Left colon (tissue), 2 donors: ENCODE results near the gene MRE11. TPM values are rescaled to one million over a fixed set of nuclear protein-coding genes. Genes with fewer than 3 reads are reported as not detected.
A peak's percentile ranks its signal among the peaks of the same experiment; 100 is the strongest.
"Not testable (repeated sequence)": the region's sequence is repeated elsewhere in the genome, so short reads cannot be mapped to it uniquely, and the experiment has no call there.

ENCODE experiments used
- ATAC-seq: fragments of 200-7000 bp; cut with Tn5 transposase; one replicate; pipeline ENCODE4 v1.9.1; 2020; ENCODE audit warnings: mild to moderate bottlenecking, moderate library complexity
- DNase-seq, 2 donors: peaks; one replicate each; pipeline ENCODE4 v3.0.0-alpha.2; 2020
- intact Hi-C, 2 donors: fragments of 100-400 bp; cut with DNase I in 1 of 2; cut with micrococcal nuclease in 1 of 2; formaldehyde crosslinking; loops; one replicate each; pipeline versions ENCODE4 v1.11.2 to v1.14.0; 2022; cut with DNase I, micrococcal nuclease
- total RNA-seq, 2 donors: library from RNA; stranded (reverse); fragmentation: NEBNext Ultra II Directional; extraction: Animal tissue kit (Norgen Biotek cat#: 25700); gene quantifications; one replicate each; pipeline ENCODE4 v1.2.1, GENCODE V29; 2021
- donor health status: DM: no; HTN: no; CAD: no.
- donor health status: DM: yes; HTN: yes; CAD: no.

Gene MRE11
- total RNA-seq, 2 donors from 2014 or later = 10.5 to 11.4 TPM

DNA sequence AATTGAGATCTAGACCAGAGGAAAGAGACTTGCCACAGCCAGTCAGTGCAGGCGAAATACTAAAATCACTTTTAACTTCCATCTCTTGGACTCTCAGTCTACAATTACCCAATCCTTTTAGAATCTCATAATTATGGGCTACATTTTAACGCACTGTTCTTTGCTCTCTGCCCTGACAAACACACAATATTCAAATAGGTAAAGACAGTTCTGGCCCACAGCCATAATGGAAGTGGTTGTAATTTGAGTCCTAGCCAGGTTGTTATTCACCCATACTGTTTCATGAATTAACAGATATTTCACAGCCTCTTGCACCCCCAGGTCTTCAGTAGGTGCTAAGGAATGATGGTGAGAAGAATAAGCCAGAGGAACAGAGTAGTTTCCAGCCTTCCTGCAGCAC, 19.4 kb upstream of the MRE11 start:
- intact Hi-C loops = no loop called here
- ATAC-seq (peak; percentile 94), DNase-seq (peak in 1 of 2 donors; percentile 51)

DNA sequence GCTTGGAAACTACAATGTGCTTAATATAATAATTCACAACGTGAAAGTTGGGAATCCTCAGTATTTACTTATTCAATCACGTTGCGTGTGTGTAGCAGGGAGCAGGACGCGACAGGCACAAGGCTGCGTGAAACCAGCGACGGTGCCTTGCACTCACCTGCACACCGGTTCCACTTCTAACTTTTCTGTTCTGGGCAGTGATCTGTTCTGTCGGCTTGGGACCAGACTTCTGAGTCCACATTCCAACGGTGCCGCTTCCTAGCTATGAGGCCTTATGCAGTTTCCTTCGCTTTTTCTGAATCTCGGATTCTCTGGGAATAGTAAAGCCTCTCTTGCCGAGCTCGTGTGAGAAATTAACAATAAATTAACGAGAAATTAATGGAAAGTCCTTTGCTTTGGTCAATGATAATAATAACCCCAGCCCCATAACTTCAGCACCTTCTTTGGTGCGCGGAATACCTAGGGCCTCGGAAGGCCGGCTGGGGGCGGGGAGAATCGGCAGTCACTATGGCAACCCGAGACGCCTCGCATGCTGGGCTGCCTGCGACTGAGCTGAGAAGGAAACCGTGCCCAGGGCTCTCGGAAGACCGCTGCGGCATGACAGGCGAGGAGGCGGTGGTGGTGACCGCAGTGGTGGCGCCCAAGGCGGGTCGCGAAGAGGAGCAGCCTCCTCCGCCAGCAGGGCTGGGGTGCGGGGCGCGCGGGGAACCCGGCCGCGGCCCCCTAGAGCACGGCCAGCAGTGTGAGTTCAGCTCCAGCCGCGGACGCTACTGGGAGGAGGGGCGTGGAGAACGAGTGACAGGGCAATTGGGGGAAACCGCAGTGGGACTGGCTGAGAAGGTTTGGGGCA, 18.5 kb upstream of the MRE11 start, which contains the start of gene C11orf97:
TSS of gene C11orf97 (plus strand) at position 530 of the 850 bp plus-strand sequence. CDS start at position 598, 68 bp downstream.
- peak; percentile 75 for ATAC-seq
- DNase-seq = peak; percentile 47 to 73
- intact Hi-C loops = no loop called here

- intact Hi-C loops = loop anchor here in 1 of 2 donors (5.0 kb wide), 1 partner anchor 610 kb away; no protein-coding TSS in a partner anchor
- DNase-seq = no peak
- ATAC-seq = no peak
Measured at GRCh38 chr11:94507485-94507884, 13.8 kb upstream of the MRE11 start.

GRCh38 chr11:94506513-94506912, 12.9 kb upstream of the MRE11 start:
- not testable (repeated sequence) for ATAC-seq, DNase-seq
- intact Hi-C loops = loop anchor here in 1 of 2 donors (5.0 kb wide), 1 partner anchor 609 kb away; no protein-coding TSS in a partner anchor

- intact Hi-C loops = loop anchor here in 1 of 2 donors (5.0 kb wide), 1 partner anchor 607 kb away; no protein-coding TSS in a partner anchor
- ATAC-seq = peak; percentile 66
- no peak for DNase-seq
Measured at GRCh38 chr11:94504689-94505293, 11.1 kb upstream of the MRE11 start.

- intact Hi-C loops = no loop called here
- DNase-seq (no peak), ATAC-seq (no peak)
Measured at GRCh38 chr11:94501522-94501921, 7.9 kb upstream of the MRE11 start.

- intact Hi-C loops = no loop called here
- DNase-seq (no peak), ATAC-seq (no peak)
Measured at GRCh38 chr11:94500181-94500580, 6.5 kb upstream of the MRE11 start.

DNA sequence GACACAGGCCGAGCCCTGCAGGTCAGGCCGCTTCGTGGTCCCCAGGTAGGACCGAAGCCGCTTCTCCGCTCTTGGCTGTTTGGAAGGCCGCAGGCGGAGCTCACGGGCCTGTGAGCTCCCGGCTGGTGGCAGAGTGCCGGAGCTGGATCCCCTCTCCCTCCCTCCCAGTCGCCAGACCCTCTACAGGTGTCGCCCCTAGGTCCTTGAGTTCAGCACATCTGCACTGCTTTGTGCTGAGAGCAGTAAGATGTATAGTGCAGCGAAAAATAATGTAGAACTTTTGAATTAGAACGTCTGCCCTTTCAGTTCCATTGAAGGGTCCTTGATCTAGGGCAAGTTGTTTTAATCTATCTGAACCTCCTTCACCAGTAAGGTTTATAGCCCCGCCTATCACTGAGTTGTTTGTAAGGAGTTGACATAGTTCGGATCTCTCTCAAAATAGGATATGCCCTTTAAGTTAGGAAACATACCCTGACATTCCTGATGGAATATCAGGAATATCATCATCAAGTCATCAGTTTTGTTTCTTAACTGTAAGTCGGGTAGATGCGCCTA, 559 bp upstream of the MRE11 start:
- DNase-seq (no peak), ATAC-seq (peak; percentile 60)
- intact Hi-C loops = no loop called here

DNA sequence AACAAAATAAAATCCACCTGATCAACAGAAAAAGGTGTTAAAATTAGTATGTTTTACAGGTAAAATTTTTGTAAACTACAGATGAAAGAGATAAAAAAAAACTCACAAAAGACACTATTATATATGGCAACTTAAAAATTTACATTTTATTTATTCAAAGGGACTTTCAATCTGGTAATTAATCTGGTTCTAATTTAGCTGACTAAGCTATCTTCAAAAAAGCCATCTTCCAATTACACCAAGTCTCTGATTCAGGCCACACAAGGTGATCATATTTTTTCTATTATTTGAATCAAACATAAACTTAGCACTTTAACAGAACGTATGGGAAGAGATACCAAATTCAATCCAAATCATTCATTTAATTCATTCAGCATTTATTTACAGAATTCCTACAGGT, 7.6 kb downstream of the MRE11 start:
- intact Hi-C loops = no loop called here
- no peak for ATAC-seq

DNA sequence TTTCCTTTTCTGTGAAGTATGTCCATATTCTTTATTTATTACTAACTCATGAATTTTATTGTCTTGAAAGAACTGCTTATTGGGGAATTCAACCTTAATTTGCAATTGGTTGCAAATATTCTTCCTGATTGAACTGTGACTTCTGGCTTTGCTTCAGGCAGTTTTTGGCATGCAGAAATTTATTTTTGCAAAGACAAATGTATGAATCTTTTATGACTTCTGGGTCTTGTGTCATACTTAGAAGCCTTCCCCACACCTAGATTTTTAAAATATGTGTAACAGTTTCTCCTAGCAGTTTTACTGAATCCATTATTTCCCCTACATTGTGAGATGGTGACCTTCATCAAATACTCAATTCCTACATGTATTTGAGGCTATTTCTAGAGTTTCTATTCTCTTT, 12.3 kb downstream of the MRE11 start:
- intact Hi-C loops = no loop called here
- DNase-seq (no peak), ATAC-seq (no peak)

More for the DNA sequence above, 7.6 kb downstream of the MRE11 start:
- DNase-seq = no peak

DNA sequence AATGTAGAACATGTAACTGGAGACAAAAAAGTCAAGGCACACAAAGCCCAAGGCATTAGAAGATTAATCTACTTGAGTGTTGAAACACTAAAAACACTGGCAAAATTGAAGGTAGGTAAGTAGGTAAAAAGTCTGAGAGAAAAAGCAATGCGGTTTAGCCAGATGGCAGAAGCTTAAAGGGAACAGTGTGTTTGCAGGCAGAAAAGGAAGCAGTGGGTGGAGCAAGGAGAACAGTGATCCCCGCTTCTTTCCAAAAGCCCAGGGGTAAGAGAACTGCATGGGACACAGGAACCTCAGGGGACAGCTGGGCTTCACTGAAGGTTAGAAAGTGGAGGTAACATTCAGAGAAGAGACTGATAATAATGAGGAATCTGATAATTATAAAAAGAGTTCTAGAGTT, 16.0 kb downstream of the MRE11 start:
- DNase-seq (no peak), ATAC-seq (no peak)
- intact Hi-C loops = no loop called here

GRCh38 chr11:94472916-94473799, 20.5 kb downstream of the MRE11 start:
- ATAC-seq (no peak), DNase-seq (no peak)
- intact Hi-C loops = no loop called here

GRCh38 chr11:94469416-94469815, 24.2 kb downstream of the MRE11 start:
- ATAC-seq = no peak
- intact Hi-C loops = no loop called here

DNA sequence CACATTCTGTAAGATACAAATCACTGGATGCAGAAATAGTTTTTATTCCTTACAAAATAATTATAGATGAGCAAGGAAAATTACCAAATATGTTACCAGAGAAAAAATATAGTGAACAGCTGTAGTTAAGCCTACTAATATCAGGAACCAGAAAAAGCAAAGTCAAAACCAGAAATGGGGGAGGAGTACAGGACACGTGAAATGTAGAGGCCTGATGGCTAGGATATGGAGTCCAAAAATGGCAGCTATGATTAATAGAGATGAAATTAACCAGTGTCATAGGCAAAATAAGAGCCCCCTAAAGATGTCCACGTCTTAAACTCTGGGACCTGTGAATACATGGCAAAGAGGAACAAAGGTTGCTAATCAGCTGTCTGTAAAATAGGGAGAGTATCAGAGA, 34.1 kb downstream of the MRE11 start:
- DNase-seq (no peak), ATAC-seq (no peak)
- intact Hi-C loops = no loop called here

More at GRCh38 chr11:94469416-94469815, 24.2 kb downstream of the MRE11 start:
- DNase-seq = no peak

DNA sequence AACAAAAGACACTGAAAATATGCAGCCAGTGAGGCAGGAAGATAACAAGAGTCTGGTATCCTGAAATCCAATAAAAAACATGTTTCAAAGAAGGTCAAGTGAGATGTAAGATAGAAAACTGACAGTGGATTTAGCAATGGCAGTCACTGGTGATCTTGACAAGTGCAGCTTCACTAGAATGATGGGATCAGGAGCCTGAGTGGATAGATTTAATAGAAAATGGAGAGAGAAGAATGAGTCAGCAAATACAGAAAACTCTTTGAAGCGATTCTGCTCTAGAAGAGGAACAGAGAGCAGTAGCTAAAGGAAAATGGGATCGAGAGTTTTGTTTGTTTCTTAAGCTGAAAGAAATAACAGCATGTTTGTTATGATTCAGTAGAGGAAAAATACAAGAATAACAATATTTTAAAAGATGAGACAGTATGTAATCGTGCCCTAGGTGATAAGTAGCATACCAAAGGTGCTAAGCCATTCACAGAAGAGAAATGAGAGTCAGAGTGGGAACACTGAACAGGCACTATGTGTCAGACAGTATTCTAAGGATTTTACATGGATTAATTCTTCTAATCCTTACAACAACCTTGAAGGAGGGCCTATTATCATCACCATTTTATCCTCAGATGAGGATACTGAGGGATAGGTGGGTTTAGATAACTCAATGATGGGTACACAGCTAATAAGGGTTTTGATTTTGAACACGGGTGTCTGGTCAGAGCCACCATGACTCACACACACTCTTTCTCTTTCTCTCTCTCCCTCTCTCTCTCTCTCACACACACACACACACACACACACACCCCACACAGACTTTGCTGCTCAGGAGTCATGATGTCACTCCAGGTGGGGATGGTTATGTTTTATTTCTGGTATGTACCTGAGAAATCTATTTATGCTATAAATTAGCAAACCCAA, 36.3 kb downstream of the MRE11 start:
- DNase-seq (no peak), ATAC-seq (no peak)
- intact Hi-C loops = no loop called here

GRCh38 chr11:94455861-94456260, 37.8 kb downstream of the MRE11 start:
- intact Hi-C loops = no loop called here
- ATAC-seq (no peak), DNase-seq (no peak)

DNA sequence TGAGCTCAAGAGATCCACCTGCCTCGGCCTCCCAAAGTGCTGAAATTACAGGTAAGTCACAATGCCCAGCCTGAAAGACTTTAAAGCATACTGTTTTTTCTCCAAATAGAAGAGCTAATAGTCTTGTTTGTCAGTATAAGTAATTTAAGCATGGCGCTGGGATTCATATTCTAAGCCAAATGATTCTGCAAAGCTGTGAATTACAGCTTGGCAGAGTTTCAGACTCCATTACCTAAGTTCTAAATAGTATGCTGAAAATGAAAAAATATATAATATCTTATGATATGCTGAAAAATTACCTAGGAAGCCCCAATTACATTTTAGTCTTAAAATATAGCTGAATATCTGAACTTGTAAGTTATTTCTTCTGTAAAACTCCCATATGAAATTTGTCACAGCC, 39.3 kb downstream of the MRE11 start:
- intact Hi-C loops = no loop called here
- no peak for ATAC-seq
- DNase-seq = no peak

GRCh38 chr11:94452988-94453387, 40.7 kb downstream of the MRE11 start:
- intact Hi-C loops = no loop called here
- ATAC-seq (no peak), DNase-seq (no peak)
